T47D (cell line): ENCODE results near the gene SACS.

ENCODE experiments used
- DNase-seq, 2 experiments: peaks; one replicate each; pipeline versions ENCODE4 v3.0.0 to v3.0.0-alpha.2; 2011 to 2012; ENCODE audit warnings: low read depth in 1 of 2, low spot score in 1 of 2
- JUND ChIP-seq: IDR thresholded peaks from 2 replicates; pipeline ENCODE4 v1.6.1; 2012; ENCODE audit warnings: low read depth
- in situ Hi-C: cut with HindIII; loops from 2 replicates; pipeline ENCODE4 v1.10.0; 2016; ENCODE audit warnings: low sequenced_read_pairs, low pct_unique_long_range_greater_than_20kb

SACS gene

DNA sequence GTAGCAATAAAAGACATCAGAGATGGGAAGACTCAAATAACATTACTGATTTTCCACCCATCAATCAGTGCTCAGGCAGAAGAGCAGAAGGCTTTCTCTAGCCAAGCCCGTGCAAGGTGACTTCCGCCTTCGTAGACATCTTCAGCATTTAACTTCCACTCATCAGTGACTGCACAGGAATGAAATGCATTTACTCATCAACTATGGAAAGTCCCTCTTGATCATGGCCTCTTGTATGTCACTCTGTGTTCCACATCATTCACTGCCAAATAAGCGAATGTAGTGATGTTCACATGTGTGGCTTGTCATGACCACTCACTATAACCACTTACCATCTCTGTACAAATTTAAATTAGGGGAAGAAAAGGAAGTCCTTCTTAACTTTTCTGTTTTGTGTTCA lies 49.4 kb downstream of the SACS start:
- DNase-seq: no peak
- in situ Hi-C loops: no loop called here
- TF ChIP-seq JUND: no peak

DNA sequence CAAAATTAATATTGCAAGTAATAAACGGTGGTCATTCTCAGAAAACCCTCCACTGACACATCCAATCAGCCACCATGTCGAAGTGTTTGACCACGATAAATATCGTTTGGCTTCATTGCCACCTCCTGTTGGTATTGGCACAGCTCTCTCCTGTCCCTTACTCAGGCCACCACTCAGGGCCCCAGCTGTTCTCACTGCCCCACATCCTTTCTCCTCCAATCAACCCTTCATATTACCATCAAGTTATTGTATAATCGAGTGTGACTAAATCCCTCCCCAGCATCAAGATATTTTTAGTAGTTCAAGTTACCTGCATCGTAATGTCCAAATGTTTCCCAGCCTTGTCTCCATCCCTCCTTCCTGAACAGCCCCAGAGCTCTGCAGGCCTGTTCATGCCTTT lies 50.4 kb downstream of the SACS start:
- in situ Hi-C loops: no loop called here
- no peak for DNase-seq
- TF ChIP-seq JUND: no peak

DNA sequence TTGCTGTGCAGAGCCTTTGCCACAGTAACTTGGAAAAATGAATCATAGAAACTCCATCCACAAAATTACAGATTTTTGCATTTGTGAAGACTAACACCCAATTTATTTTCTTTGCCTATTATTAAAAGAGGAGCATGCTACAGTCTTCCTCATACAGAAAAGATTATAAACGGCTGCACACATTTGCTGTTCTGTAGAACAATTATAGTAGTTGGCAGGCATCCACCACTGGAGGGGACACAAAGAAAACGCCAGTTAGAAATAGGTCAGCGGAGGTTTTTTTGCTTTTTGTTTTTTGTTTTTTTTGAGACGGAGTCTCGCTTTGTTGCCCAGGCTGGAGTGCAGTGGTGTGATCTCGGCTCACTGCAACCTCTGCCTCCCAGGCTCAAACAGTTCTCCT lies 51.6 kb downstream of the SACS start:
- DNase-seq: no peak
- in situ Hi-C loops: no loop called here
- no peak for TF ChIP-seq JUND

DNA sequence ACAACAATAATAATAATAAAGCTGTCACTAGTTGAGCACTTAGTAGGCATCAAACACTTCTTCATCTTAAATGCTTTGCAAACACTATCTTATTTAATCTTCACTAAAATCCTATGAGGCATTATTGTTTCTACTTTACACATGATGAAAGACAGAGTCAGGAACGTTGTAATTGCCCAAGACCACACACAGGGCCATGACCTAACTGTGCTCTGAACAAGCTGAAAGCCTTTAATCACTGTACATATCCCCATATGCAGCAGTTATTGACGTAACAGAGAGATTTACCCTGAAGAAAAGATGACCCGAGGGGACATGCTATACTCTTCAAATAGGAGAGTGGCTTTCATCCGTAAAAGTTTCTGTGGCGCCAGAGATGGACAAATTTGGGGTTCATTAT lies 53.0 kb downstream of the SACS start:
- TF ChIP-seq JUND: no peak
- in situ Hi-C loops: no loop called here
- no peak for DNase-seq

DNA sequence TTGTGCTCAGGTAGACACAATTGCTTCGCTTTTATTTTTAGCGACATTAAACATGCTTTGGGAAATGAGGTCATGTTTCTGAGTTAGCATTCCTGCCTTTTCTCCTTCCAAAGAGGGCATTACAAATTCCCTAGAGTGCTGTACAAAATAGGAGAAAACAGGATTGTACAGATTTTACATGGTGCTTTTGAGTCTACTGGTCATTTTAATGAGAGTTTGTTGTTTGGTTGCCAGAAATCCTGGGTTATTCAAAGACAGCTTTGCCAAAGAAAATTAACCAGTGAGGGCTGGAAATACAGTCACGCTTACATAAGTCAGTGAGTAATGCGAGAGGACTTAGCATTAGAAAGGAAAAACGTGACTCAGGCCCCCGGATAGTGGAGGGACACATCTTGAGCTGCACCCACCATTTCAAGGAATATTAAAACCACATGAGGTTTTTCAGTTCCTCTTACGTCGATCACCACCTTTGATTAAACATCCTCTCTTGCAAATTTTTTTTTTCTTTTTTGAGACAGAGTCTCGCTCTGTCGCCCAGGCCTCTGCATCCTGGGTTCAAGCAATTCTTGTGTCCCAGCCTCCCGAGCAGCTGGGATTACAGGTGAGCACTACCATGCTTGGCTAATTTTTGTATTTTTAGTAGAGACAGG lies 55.4 kb downstream of the SACS start:
- no peak for TF ChIP-seq JUND
- no peak for DNase-seq
- in situ Hi-C loops: no loop called here

DNA sequence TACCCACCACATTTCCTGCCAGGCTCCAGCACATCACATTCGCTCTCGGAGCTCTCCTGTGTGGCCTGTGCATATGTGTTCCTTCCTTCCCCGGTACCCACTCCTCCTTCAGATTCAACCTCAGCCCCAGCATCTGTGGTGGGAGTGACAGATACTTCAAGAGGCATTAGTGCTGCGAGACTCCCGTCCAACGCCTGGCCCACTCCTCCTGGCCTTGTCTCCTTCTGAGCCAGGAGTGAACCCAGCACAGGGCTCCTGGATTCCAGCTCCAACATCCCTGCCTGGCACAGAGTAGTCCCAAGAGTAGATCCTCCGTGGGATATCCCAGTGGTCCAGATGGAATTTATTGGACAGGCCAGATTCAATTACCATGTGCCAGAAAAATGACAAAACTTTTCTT lies 55.9 kb downstream of the SACS start:
- DNase-seq: no peak
- in situ Hi-C loops: no loop called here
- no peak for TF ChIP-seq JUND

DNA sequence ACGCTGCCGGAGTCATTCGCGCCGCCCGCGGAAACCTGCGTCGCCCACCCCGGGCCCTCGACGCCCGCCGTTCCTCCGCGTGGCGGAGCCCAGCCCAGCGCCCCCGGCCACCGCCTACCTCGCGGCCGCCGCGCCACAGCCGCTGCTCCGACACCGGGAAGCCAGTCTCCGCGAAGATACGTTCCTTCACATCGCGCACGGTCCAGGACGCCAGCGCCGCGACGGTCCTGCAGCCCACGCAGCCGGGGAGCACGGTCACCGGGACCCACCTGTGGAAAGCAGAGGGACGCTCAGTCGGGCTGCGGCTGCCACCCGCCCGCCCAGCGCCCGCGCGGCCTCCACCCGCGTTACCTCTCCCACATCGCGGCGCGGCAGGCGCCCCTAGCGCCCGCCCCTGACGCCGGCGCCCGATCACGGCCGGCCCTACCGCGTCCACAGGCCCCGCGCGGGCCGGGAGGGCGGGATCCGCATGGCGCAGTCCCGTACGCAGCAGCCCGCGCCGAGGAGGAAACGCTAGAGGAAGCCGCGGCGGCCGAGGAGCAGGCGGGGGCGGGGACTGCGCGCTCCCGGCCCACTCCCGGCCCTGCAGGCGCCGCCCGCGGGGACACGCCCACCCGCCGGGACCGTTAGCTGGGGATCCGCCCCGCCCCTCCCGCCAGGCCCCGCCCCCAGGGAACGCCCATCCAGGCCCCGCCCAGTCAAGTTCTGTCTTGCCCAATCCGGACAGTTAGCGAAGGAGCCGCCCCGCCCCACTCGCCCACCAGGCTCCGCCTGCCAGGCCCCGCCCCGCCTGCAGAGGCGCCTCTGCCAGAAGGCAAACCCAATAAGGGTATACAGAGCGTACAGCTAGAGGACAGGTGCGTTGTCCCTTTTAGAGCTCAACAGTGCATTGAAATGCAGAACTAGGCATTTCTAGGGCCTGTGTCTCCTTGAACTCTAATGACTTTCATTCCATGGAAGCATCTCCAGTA lies 58.2 kb downstream of the SACS start:
- no peak for TF ChIP-seq JUND
- in situ Hi-C loops: no loop called here
- DNase-seq: peak; percentile 88 to 91

DNA sequence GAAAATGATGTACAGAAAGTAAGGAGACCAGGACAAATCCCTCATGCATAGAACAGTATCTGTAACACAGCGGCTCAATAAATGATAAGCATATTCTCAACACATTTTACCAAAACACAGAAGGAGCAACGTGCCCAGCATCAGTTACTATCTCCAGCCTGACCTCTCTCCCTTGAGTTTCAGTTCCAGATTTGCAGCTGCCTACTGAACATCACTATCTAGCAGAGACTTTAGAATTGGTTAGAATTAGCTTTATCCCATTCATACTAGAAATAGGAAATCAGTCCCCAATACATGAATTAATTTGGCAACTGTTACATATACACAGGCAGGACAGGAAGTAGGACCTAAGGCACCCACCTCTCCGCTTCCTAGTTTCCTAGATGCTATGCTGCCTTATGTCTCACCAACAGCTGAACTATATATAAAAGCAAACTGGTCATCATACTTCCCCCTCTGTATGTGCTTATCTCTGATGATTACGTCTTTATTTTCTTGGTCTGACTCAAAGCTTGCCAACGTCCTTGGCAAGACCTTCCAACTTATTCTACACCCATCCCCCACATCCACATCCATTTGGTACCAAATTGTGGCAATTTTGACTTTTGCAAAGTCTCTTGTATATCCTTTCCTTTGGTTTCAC lies 61.1 kb downstream of the SACS start:
- no peak for TF ChIP-seq JUND
- in situ Hi-C loops: no loop called here
- DNase-seq: no peak

DNA sequence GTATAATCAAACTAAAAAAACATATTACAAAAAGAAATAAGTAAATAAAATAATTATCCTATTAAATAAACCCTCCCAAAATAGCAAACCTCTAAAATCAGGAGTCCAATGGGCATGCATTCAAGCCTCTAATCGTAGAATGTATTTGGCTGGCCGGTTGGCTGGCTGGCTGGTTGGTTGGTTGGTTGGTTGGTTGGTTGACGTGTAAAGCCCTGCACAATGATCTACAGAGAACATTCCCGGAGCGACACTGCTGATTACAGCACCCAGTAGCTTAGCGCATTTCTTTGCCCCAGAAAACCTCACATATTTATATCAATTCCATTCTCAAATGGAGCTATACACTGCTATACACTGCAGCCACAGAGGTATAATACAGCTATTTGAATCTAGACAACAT lies 65.6 kb downstream of the SACS start:
- no peak for DNase-seq
- in situ Hi-C loops: no loop called here
- no peak for TF ChIP-seq JUND

DNA sequence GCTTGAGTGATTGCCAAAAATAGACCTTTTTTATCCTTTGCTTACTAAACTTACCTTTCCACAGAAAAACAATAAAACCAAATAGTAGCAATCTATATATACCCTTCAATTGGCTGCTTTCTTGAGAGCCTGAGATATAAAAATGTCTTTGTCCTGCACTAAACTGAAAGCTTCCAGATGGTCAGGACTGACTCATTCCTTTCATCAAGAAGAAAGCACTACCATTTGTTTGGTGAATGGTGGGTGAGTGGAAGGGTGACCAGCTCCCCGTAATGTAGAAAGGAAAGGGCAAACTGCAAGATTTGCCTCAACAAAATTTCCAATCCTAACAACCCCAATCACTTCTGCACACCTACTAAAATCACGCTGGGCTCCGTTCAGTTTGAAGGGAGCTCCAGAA lies 67.8 kb downstream of the SACS start:
- no peak for TF ChIP-seq JUND
- no peak for DNase-seq
- in situ Hi-C loops: no loop called here

DNA sequence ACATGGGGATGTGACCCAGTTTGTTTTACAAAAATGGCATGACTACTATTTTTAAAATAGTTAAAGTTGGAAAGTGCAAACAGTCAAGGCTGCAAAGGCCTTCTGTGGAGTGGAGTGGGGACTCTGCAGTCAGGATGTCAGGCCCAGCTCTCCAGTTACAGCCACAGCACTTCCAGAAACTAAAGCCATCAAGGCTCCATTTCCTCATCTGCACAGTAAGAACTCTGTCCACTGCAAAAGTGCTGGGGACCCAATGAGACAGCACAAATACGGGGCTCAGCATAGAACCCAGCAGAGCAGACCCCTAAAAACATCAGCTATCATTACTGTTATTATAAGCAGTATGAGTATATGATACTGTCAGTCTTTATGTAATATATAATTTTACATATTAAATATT lies 73.6 kb downstream of the SACS start:
- in situ Hi-C loops: no loop called here
- no peak for TF ChIP-seq JUND
- no peak for DNase-seq

DNA sequence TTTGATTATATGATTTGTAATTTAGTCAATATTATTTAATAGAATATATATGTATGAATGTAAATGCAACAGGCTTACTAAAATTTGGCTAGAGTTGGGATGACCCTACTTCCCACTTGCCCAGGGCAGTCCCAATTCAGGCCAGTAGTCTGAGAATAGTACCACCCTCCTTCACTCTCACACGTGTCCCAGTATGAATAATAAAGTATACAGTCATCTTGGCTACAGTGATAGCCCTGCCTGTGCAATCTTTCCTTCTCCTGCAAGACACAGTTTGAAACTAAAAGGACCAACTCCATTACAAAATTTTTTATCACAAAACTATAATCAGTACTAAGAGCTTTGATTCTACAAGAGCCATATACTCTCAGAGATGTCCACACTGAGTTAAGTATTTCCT lies 76.2 kb downstream of the SACS start:
- DNase-seq: no peak
- no peak for TF ChIP-seq JUND
- in situ Hi-C loops: no loop called here

DNA sequence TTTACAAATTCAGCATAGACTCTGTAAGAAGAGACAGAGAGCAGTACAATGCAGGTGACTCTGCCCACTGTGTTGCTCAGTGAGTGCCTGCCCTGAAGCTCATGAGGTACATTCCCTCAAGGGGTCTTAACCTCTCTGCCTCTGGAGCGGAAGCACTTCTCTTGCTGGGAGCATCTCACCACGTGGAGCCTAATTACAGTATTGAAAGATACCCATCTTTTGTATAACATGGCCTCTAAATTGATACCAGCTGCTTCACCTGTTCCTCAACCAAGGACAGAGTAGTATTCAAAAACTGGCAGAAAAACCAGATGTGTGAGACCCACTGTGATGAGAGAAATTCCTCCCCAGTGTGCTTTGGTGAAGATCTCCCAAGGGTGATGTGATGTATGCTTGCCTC lies 77.1 kb downstream of the SACS start:
- no peak for DNase-seq
- TF ChIP-seq JUND: no peak
- in situ Hi-C loops: no loop called here
